Measurements from ENCODE around the gene HOATZ. TPM values are rescaled to one million over a fixed set of nuclear protein-coding genes. Genes with fewer than 3 reads are reported as not detected.

The HOATZ gene
- total and polyA plus RNA-seq, 10 donors, result not detected

DNA sequence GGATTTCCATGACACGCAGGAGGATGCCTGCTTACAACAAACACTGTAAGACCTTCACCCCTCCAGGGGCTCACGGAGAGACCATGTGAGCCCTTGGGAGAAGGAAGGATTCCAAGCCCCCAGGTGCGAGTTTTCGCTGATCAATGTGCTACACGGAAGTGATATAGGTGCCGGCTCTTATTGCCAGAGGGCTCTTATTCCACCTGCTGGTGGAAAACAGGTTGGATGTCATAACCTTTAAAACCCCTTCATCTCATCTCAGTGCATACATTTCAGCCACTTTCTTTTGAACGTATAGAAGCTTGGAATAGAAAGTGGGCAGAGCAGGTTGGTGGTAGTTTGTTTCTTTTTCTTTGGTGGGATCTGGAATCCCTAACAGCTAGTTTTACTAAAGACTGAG, 51.7 kb downstream of the HOATZ start:
- H3K27ac ChIP-seq, result no peak overlapping the region
- no peaks in the 10 kb centered on the region for H3K27me3 ChIP-seq (replicated peaks in 1 of 7)
- no peaks in the 10 kb centered on the region for H3K36me3 ChIP-seq
- TF ChIP-seq POLR2A (IDR thresholded peaks at IDR 0.05) (no peak), POLR2AphosphoS5 (IDR thresholded peaks at IDR 0.05) (no peak)
- TF ChIP-seq, protein P1, sequence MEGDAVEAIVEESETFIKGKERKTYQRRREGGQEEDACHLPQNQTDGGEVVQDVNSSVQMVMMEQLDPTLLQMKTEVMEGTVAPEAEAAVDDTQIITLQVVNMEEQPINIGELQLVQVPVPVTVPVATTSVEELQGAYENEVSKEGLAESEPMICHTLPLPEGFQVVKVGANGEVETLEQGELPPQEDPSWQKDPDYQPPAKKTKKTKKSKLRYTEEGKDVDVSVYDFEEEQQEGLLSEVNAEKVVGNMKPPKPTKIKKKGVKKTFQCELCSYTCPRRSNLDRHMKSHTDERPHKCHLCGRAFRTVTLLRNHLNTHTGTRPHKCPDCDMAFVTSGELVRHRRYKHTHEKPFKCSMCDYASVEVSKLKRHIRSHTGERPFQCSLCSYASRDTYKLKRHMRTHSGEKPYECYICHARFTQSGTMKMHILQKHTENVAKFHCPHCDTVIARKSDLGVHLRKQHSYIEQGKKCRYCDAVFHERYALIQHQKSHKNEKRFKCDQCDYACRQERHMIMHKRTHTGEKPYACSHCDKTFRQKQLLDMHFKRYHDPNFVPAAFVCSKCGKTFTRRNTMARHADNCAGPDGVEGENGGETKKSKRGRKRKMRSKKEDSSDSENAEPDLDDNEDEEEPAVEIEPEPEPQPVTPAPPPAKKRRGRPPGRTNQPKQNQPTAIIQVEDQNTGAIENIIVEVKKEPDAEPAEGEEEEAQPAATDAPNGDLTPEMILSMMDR (IDR thresholded peaks at IDR 0.05 in 8 of 11, conservative IDR thresholded peaks at IDR 0.05 in 3 of 11), result no peak
- no peaks in the 10 kb centered on the region for H3K9me3 ChIP-seq
- intact Hi-C loops (cut with DNase I; ENCODE audit: low total_unique reads), result loop anchor here (5.0 kb wide), 1 partner anchor 276 kb away; no protein-coding TSS in a partner anchor
- H3K4me1 ChIP-seq, result peaks cover 0 to 12% (median 5%) of the 10 kb centered on the region in 6 donors
- WGBS, 5 donors, result 67 to 81% (median 77%) methylated on average over 7 of the region's 7 CpGs
- no peak overlapping the region for H3K4me3 ChIP-seq
- DNase-seq, result no peak

DNA sequence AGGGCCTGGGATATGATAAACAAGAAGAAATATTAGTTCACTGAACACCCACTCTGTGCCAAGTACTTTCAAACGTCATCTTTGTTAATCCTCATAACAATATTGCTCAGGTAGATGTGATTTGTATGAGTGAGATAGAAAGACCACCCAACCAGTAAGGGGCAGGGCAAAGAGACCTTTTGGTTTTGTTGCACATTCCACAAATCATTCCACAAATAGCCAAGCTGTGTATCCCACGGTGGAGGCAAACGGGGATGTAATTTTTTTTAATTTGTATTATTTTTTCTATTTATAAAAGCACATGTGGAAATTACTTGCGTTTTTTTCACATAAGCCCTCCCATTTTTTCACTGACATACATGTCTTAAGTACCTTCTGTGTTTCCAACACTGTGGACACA, 54.9 kb downstream of the HOATZ start:
- no peaks in the 10 kb centered on the region for H3K27me3 ChIP-seq (replicated peaks in 1 of 7)
- TF ChIP-seq, protein P1 (IDR thresholded peaks at IDR 0.05 in 8 of 11, conservative IDR thresholded peaks at IDR 0.05 in 3 of 11), result no peak
- TF ChIP-seq POLR2AphosphoS5 (IDR thresholded peaks at IDR 0.05), result no peak
- TF ChIP-seq POLR2A (IDR thresholded peaks at IDR 0.05), result no peak
- H3K4me1 ChIP-seq, result peaks cover 0 to 21% (median 7%) of the 10 kb centered on the region in 6 donors
- H3K4me3 ChIP-seq, result no peak overlapping the region
- no peak overlapping the region for H3K27ac ChIP-seq
- no peaks in the 10 kb centered on the region for H3K9me3 ChIP-seq
- DNase-seq, result no peak
- WGBS, 5 donors, result 69 to 88% (median 77%) methylated on average over 4 of the region's 4 CpGs
- H3K36me3 ChIP-seq, result no peaks in the 10 kb centered on the region
- intact Hi-C loops (cut with DNase I; ENCODE audit: low total_unique reads), result loop anchor here (5.0 kb wide), 1 partner anchor 273 kb away; no protein-coding TSS in a partner anchor

DNA sequence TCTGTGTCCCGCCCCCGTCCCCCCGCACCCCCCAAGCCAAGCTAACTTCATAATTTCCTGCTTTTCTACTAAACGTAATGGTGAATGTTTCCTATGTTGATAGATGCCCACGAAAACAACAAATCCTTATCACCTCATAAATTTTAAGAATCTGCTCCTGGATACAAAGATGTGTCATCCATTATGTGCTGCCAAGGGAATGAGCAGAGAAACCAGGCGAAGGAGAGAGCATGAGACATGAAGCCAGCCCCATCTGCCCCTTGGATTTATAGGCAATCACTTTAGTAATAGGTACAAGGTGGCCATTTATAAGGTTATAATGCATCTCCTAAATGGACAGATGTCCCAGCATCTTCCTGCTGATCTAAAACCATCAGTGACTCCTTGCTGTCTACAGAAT, 56.2 kb downstream of the HOATZ start:
- H3K27ac ChIP-seq, result no peak overlapping the region

DNA sequence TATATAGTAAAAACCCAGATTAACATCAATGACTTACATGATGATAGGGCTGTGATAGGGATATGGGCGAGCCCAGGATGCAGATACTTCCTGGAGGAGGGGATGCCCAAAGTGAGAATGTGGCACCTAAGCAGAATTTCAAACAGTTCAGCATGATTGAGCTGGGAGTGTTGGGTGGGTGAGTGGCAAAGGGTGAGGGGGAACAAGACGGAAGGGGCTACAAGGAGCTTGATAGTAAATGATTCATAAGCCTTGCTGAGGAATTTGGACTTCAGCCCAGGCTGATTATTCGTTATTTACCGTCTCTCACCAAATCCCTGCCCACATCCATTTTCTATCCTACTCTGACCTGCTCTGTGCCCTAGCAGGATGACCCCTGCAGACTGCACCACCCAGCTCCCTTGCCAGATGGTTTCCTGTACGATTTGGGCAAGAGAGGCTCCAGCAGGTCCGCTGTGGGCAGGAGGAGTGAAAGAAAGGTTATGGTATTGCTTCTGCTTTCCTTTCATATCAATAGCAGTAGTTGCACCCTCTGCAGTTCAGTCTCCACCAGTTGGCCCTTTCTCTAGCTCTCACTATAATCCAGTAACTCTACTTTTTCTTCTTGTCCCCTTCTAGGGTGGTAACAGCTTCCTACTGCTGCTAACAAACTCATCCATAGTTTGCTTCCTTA, 57.4 kb downstream of the HOATZ start:
- intact Hi-C loops (cut with DNase I; ENCODE audit: low total_unique reads), result no loop called here

More for the DNA sequence above, 56.2 kb downstream of the HOATZ start:
- Histone ChIP-seq H3K36me3 (no peaks in the 10 kb centered on the region), H3K4me3 (no peak overlapping the region), H3K4me1 (peaks cover 0 to 16% (median 4%) of the 10 kb centered on the region in 6 donors), H3K27me3 (replicated peaks in 1 of 7) (no peaks in the 10 kb centered on the region), H3K9me3 (no peaks in the 10 kb centered on the region)
- WGBS, 5 donors, result 67 to 85% (median 82%) methylated on average over 6 of the region's 6 CpGs
- no peak for DNase-seq
- TF ChIP-seq, protein P1 (IDR thresholded peaks at IDR 0.05 in 8 of 11, conservative IDR thresholded peaks at IDR 0.05 in 3 of 11), result no peak
- no peak for TF ChIP-seq POLR2A (IDR thresholded peaks at IDR 0.05)
- TF ChIP-seq POLR2AphosphoS5 (IDR thresholded peaks at IDR 0.05), result no peak
- intact Hi-C loops (cut with DNase I; ENCODE audit: low total_unique reads), result no loop called here

More for the DNA sequence above, 57.4 kb downstream of the HOATZ start:
- Histone ChIP-seq H3K27me3 (replicated peaks in 1 of 7) (no peaks in the 10 kb centered on the region), H3K27ac (no peak overlapping the region), H3K9me3 (no peaks in the 10 kb centered on the region), H3K4me3 (no peak overlapping the region), H3K36me3 (no peaks in the 10 kb centered on the region), H3K4me1 (peaks cover 0 to 16% (median 4%) of the 10 kb centered on the region in 6 donors)
- DNase-seq, result no peak
- no peak for TF ChIP-seq POLR2AphosphoS5 (IDR thresholded peaks at IDR 0.05)
- TF ChIP-seq, protein P1 (IDR thresholded peaks at IDR 0.05 in 8 of 11, conservative IDR thresholded peaks at IDR 0.05 in 3 of 11), result no peak
- TF ChIP-seq POLR2A (IDR thresholded peaks at IDR 0.05), result no peak
- 34 to 61% (median 41%) methylated on average over 6 of the region's 6 CpGs for WGBS, 5 donors

Data from spleen (tissue), 11 donors.